ENCODE data around the gene NRXN3.

Gene NRXN3

DNA sequence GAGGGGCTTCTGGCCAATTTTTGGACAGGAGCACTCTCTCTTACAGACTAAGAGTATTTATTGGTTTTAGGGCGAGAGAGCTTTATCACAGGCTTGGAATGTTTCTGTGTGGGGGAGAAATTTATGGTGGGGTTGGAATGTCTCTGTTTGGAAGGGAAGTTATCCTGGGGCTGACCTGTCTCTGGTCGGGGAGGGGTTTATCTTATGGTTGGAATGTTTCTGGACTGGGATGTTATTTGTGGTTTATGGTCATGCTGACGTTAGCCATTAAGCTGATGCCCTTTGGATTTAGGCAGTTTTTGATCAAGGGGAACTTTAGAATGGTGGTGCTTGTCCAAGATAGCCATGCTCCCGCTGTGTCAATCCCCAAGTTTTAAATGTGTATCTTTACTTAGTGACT is 1426.4 kb downstream of the NRXN3 start:
- no peak for DNase-seq (ENCODE audit: low spot score)
- TF ChIP-seq, protein P1, sequence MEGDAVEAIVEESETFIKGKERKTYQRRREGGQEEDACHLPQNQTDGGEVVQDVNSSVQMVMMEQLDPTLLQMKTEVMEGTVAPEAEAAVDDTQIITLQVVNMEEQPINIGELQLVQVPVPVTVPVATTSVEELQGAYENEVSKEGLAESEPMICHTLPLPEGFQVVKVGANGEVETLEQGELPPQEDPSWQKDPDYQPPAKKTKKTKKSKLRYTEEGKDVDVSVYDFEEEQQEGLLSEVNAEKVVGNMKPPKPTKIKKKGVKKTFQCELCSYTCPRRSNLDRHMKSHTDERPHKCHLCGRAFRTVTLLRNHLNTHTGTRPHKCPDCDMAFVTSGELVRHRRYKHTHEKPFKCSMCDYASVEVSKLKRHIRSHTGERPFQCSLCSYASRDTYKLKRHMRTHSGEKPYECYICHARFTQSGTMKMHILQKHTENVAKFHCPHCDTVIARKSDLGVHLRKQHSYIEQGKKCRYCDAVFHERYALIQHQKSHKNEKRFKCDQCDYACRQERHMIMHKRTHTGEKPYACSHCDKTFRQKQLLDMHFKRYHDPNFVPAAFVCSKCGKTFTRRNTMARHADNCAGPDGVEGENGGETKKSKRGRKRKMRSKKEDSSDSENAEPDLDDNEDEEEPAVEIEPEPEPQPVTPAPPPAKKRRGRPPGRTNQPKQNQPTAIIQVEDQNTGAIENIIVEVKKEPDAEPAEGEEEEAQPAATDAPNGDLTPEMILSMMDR (IDR thresholded peaks at IDR 0.05; ENCODE audit: extremely low read depth, missing control alignments): no peak

DNA sequence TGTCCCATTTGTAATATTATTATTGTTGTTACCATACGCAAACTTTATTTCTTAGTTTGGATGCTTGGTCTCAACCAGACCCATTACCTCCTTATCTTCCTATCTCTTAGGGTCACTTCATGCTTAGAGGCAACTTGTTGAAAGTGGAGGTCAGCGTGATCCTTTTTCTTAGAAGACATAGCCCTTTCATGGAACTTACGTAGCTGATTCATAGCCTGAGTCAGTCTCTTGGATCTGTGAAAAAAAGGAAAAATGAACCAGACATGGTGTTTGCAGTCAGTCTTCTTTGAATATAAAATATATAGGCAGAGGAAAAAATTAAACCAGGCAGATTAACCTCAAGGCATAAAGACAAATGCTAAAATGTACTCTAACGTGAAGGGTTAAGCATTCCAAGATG is 1427.4 kb downstream of the NRXN3 start:
- DNase-seq (ENCODE audit: low spot score): no peak
- TF ChIP-seq, protein P1 (IDR thresholded peaks at IDR 0.05; ENCODE audit: extremely low read depth, missing control alignments): no peak

DNA sequence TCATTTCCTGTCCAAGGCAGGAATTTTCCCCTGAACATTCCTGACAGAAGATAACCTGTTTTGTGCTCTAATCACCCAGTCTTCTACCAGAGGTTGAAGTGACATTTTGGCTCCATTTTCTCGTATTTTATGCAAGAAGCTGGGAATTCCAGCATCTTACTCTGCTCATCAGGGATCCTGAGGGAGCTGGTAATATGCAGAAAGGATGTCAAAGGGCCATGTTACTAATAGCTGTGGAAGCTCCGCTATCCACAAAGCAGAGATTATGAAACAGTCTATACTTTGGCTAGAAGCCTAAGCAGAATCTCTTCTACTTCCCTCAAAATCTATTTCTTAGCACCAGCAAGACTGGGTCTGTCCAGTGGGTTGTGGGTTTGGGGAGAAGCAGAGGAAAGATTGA is 1428.2 kb downstream of the NRXN3 start:
- no peak for DNase-seq (ENCODE audit: low spot score)
- TF ChIP-seq, protein P1 (IDR thresholded peaks at IDR 0.05; ENCODE audit: extremely low read depth, missing control alignments): no peak

DNA sequence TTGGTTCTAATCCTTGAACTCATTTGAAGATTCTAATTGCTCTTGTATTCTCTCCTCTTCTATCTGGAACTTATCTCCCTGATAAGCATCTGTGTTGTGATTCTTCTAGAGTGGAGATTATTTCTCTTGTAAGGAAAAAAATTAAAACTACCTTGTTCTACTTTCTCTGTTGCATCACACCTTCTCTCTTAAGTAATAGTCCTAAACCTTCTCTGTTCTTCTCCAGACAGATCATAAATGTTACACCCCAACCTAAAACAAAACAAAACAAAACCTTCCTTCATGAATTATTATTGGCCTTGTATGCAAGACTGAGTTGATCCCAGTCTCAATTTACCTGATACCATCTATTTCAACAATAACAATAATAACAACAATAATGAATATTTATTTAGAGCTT is 1429.1 kb downstream of the NRXN3 start:
- no peak for DNase-seq (ENCODE audit: low spot score)
- TF ChIP-seq, protein P1 (IDR thresholded peaks at IDR 0.05; ENCODE audit: extremely low read depth, missing control alignments): no peak

- no peak for DNase-seq (ENCODE audit: low spot score)
- TF ChIP-seq, protein P1 (IDR thresholded peaks at IDR 0.05; ENCODE audit: extremely low read depth, missing control alignments): no peak
Measured at GRCh38 chr14:79600406-79600805, 1430.2 kb downstream of the NRXN3 start.

DNA sequence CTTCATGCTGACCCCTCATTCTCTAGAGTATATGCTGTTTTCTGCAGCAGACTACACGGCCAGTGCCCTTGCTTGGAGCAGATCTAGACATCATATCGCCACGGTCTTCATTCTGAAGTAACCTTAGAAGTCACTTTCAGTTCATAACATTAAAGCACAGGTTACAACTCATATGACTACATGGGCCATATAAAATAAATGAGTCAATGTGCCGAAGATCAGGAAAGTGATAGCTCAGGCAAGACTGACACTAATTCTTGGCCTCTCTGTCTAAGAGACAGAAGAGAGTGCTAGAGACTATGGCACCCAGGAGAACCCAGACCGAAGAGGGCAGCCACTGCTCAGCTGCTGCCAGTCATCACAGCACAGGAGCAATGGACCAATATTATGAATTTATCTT is 1431.4 kb downstream of the NRXN3 start:
- DNase-seq (ENCODE audit: low spot score): no peak
- TF ChIP-seq, protein P1 (IDR thresholded peaks at IDR 0.05; ENCODE audit: extremely low read depth, missing control alignments): no peak

GRCh38 chr14:79602045-79602444 is 1431.9 kb downstream of the NRXN3 start:
- DNase-seq (ENCODE audit: low spot score): no peak
- TF ChIP-seq, protein P1 (IDR thresholded peaks at IDR 0.05; ENCODE audit: extremely low read depth, missing control alignments): no peak

All from GM20000 (cell line).